WTC11 (cell line): Measurements from ENCODE around the gene LRIT3.

ENCODE experiments used
- ZNF317 ChIP-seq: sonication (generic); formaldehyde crosslinking; IDR thresholded peaks from 2 replicates; pipeline ENCODE4 v1.8.1; 2023; ENCODE audit warnings: low read depth, mild to moderate bottlenecking, moderate library complexity, missing genetic modification reagents, borderline replicate concordance
- TF ChIP-seq, protein P1 (sequence below): fragments of 200-600 bp; IDR thresholded peaks from 2 replicates; pipeline ENCODE4 v1.8.0; 2022; ENCODE audit warnings: antibody characterized with exemption
- TF ChIP-seq, protein P2 (sequence below): sonication (generic); formaldehyde crosslinking; IDR thresholded peaks from 2 replicates; pipeline ENCODE4 v1.8.0; 2022; ENCODE audit warnings: missing genetic modification reagents
- TF ChIP-seq, protein P3 (sequence below): sonication (generic); formaldehyde crosslinking; IDR thresholded peaks from 2 replicates; pipeline ENCODE4 v1.8.0; 2022; ENCODE audit warnings: mild to moderate bottlenecking, missing genetic modification reagents

DNA sequence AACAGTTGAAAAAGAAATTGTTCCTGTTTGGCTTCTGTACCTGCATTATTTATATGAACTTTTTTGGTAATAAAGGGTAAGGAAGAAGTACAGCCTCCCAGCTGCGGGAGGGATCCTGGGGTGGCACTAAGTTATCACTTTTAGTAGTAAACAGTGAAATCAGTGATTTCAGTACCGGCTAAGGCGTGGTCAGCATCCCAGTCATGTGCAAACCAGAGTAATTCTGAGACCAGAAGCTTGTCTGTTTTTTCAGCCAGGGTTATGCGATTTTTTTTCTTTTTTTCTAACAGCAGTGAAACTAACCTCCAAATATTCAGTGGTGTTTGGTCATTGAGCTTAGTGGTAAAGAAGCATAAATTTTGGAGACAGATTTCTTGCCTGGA, 68.1 kb downstream of the LRIT3 start:
- TF ChIP-seq, protein P1, sequence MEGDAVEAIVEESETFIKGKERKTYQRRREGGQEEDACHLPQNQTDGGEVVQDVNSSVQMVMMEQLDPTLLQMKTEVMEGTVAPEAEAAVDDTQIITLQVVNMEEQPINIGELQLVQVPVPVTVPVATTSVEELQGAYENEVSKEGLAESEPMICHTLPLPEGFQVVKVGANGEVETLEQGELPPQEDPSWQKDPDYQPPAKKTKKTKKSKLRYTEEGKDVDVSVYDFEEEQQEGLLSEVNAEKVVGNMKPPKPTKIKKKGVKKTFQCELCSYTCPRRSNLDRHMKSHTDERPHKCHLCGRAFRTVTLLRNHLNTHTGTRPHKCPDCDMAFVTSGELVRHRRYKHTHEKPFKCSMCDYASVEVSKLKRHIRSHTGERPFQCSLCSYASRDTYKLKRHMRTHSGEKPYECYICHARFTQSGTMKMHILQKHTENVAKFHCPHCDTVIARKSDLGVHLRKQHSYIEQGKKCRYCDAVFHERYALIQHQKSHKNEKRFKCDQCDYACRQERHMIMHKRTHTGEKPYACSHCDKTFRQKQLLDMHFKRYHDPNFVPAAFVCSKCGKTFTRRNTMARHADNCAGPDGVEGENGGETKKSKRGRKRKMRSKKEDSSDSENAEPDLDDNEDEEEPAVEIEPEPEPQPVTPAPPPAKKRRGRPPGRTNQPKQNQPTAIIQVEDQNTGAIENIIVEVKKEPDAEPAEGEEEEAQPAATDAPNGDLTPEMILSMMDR: no peak
- TF ChIP-seq ZNF317 (CRISPR knock-in tag): no peak
- TF ChIP-seq, protein P2, sequence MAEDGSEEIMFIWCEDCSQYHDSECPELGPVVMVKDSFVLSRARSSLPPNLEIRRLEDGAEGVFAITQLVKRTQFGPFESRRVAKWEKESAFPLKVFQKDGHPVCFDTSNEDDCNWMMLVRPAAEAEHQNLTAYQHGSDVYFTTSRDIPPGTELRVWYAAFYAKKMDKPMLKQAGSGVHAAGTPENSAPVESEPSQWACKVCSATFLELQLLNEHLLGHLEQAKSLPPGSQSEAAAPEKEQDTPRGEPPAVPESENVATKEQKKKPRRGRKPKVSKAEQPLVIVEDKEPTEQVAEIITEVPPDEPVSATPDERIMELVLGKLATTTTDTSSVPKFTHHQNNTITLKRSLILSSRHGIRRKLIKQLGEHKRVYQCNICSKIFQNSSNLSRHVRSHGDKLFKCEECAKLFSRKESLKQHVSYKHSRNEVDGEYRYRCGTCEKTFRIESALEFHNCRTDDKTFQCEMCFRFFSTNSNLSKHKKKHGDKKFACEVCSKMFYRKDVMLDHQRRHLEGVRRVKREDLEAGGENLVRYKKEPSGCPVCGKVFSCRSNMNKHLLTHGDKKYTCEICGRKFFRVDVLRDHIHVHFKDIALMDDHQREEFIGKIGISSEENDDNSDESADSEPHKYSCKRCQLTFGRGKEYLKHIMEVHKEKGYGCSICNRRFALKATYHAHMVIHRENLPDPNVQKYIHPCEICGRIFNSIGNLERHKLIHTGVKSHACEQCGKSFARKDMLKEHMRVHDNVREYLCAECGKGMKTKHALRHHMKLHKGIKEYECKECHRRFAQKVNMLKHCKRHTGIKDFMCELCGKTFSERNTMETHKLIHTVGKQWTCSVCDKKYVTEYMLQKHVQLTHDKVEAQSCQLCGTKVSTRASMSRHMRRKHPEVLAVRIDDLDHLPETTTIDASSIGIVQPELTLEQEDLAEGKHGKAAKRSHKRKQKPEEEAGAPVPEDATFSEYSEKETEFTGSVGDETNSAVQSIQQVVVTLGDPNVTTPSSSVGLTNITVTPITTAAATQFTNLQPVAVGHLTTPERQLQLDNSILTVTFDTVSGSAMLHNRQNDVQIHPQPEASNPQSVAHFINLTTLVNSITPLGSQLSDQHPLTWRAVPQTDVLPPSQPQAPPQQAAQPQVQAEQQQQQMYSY (CRISPR knock-in tag): no peak
- TF ChIP-seq, protein P3, sequence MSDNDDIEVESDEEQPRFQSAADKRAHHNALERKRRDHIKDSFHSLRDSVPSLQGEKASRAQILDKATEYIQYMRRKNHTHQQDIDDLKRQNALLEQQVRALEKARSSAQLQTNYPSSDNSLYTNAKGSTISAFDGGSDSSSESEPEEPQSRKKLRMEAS (CRISPR knock-in tag): no peak
